Skeletal muscle satellite cell (primary cell): ENCODE data around the gene KCNK15.

Experiments used
- H3K27me3 ChIP-seq: 2 replicates; pipeline ENCODE4 v1.7.0; 2013; ENCODE audit warnings: low read length; ENCODE audit not compliant: control insufficient read depth, insufficient read depth
- H3K36me3 ChIP-seq: 2 replicates; pipeline ENCODE4 v1.7.0; 2013; ENCODE audit warnings: mild to moderate bottlenecking, control low read depth, low read length; ENCODE audit not compliant: insufficient read depth
- H3K4me1 ChIP-seq: 2 replicates; pipeline ENCODE4 v1.7.0; 2013; ENCODE audit warnings: low read length; ENCODE audit not compliant: control insufficient read depth, insufficient read depth
- H3K4me2 ChIP-seq: 2 replicates; pipeline ENCODE4 v1.7.0; 2013; ENCODE audit warnings: mild to moderate bottlenecking, low read length
- H3K4me3 ChIP-seq: 2 replicates; pipeline ENCODE4 v1.7.0; 2013; ENCODE audit warnings: low read length
- H3K9ac ChIP-seq: 2 replicates; pipeline ENCODE4 v1.7.0; 2013; ENCODE audit warnings: mild to moderate bottlenecking, low read depth, low read length, moderate library complexity
- H3K9me3 ChIP-seq: replicated peaks from 2 replicates; pipeline ENCODE4 v1.7.0; 2013; ENCODE audit warnings: mild to moderate bottlenecking, control low read depth, low read length

Gene KCNK15

DNA sequence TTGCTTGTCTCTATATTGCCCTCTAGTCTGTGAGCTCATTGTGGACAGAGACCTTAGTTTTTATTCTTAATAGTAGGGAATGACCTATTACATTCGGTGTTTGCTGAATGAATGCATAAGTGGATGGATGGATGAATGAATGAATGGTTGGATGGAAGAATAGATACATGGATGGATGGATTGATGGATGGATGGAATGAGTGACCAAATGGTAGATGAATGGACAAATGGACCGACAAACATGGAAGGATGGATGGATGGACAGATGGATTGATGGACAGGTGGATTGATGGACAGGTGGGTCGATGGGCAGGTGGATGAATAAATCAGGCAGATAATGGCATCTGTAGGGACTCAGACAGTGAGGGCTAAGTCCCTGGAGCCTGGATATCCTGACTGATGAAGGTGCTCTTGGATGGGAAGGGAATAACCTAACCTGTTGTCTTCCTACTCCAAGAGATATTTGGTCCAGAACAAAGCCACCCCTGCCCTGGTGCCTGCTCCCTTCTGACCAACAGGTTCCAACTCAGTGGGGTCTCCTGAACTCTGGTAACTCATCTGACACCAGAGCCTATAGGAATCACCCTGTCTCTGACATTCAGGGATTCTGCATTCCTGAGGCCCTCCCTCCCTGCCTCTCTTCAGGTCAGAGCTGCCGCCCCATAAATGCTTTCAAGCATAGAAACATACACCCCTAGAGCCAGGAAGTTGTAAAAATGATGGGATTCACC lies 40.1 kb upstream of the KCNK15 start:
- Histone ChIP-seq H3K4me1 (peaks cover 47% of the 10 kb centered on the region), H3K36me3 (no peaks in the 10 kb centered on the region), H3K9ac (no peak overlapping the region), H3K4me3 (no peak overlapping the region), H3K27me3 (peaks cover 6% of the 10 kb centered on the region), H3K4me2 (no peak overlapping the region), H3K9me3 (no peaks in the 10 kb centered on the region)

DNA sequence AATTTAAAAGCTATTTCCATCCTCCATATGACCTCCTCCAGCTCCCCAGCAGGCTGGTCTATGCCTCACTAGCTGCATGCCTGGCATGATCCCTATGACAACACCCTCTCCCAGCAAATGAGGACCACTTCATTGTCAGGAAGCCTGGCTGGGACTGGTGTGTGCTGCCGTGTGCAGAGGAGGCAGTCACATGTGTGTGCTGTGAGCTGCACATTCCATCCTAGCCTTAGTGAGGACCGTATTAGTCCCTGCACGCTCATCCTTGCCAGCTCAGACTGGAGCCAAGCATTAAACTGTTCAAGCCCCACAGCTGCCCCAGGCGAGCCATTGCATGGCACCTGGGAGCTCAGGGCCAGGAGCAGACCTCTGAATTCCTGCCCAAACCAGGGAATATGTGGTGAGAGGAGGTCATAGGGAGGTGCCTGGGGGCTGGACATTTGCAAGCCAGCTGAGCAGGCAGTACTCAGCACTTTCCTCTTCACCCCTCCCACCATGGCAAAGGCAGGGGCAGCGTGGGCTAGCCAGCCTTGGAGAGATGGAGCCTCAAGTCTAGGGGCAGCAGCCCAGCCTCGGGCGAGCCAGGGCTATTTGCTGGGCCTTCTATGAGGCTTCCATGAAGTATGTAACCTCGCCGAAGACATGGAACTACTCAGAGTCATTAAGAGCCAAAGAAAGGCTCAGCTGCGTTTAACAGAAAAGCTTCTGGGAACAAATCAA lies 39.2 kb upstream of the KCNK15 start:
- Histone ChIP-seq H3K36me3 (no peaks in the 10 kb centered on the region), H3K9ac (no peak overlapping the region), H3K4me1 (peaks cover 41% of the 10 kb centered on the region)

DNA sequence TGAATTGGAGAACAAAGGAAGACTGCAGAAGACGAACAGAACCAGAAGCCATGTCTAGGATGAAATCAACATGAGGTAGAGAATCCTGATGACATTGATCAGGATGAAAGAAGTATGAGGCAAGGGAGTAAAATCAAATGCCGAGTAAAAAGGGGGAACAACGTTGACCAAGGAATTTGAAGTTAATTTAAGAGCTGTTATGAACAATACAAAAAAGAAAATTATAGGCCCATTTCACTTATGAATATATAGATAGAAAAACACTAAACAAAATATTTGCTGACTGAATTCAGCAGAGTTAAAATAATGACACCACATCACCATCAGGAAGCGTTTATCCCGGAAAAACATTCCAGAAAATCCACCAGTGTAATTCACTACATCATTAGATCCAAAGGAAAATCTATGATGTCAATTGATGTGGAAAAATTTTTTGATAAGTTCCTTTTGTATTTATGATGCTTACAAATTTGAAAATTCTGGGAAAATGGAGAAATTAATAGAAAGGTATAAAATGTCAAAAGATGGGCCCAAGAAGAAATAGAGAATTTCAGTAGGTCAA lies 38.6 kb upstream of the KCNK15 start:
- H3K9ac ChIP-seq: no peak overlapping the region
- no peak overlapping the region for H3K4me3 ChIP-seq
- H3K36me3 ChIP-seq: no peaks in the 10 kb centered on the region
- H3K9me3 ChIP-seq: no peaks in the 10 kb centered on the region
- H3K4me1 ChIP-seq: peaks cover 37% of the 10 kb centered on the region
- H3K27me3 ChIP-seq: peaks cover 4% of the 10 kb centered on the region
- no peak overlapping the region for H3K4me2 ChIP-seq

More for the DNA sequence above, 39.2 kb upstream of the KCNK15 start:
- Histone ChIP-seq H3K27me3 (peaks cover 5% of the 10 kb centered on the region), H3K9me3 (no peaks in the 10 kb centered on the region), H3K4me3 (no peak overlapping the region), H3K4me2 (peak overlapping the region; percentile 1)

DNA sequence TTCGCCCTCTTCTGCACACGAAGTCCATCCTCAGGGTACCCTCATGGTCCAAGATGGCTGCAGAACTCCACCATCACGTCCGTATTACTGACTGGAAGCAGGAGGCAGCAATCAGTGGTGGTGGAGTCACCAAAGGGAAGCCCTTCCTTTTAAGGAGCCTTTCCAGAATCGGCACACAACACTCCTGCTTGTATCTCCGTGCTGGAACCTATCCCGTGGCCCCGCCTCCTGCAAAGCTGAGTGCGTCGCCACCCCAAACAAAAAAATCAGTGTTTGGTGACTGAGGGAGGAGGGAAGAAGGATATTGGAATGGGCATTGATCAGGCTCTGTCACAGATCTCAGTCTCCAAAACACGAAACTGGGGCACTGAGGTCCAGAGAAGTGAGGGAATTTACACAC lies 36.3 kb upstream of the KCNK15 start:
- Histone ChIP-seq H3K9ac (no peak overlapping the region), H3K36me3 (no peaks in the 10 kb centered on the region), H3K4me2 (no peak overlapping the region), H3K27me3 (peaks cover 4% of the 10 kb centered on the region), H3K9me3 (no peaks in the 10 kb centered on the region), H3K4me3 (no peak overlapping the region), H3K4me1 (peaks cover 21% of the 10 kb centered on the region)

DNA sequence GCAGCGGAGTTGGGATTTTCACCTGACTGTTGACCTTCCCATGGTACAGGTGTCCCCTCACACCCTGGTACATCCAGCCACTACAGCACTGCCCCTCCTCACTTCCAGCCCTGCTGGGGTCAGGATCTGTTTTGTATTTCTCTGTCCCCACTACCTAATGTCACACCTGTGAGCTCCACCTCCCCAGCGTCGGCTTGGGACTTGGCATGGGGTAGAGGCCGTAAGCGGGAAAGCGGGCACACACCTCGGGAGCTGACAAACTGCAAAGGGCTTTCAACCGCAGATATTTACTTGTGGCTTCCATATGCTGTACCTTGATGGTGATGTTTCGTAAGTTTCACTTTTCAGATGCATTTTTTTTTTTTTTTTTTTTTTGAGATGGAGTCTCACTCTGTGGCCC lies 35.9 kb upstream of the KCNK15 start:
- Histone ChIP-seq H3K4me3 (no peak overlapping the region), H3K36me3 (no peaks in the 10 kb centered on the region), H3K4me2 (no peak overlapping the region), H3K4me1 (peaks cover 21% of the 10 kb centered on the region), H3K9me3 (no peaks in the 10 kb centered on the region), H3K9ac (no peak overlapping the region), H3K27me3 (peaks cover 4% of the 10 kb centered on the region)

DNA sequence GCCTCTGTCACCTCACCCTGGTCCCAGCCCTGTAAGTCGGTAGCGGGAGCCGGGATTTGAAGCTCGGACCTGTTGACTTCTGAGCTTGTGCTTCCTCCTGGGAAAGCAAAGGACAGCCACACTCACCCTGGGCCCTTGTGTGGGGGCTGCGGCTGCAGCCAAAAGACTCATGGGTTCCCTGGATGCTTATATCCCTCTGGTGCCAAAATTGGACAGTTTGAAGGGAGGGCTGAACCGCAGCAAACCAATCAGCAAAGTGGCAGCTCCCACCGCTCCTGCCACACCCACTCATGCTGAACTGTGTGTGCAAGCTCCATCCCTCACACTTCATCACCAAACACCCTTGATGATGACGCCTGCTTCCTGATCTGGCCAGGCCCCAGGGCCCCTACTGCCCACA lies 34.4 kb upstream of the KCNK15 start:
- Histone ChIP-seq H3K36me3 (no peaks in the 10 kb centered on the region), H3K9ac (no peak overlapping the region), H3K27me3 (peaks cover 10% of the 10 kb centered on the region), H3K4me2 (no peak overlapping the region), H3K4me3 (no peak overlapping the region), H3K4me1 (peaks cover 30% of the 10 kb centered on the region), H3K9me3 (no peaks in the 10 kb centered on the region)

GRCh38 chr20:44714102-44714700 lies 31.5 kb upstream of the KCNK15 start:
- H3K4me1 ChIP-seq: peaks cover 31% of the 10 kb centered on the region
- H3K9ac ChIP-seq: no peak overlapping the region
- no peaks in the 10 kb centered on the region for H3K9me3 ChIP-seq
- H3K4me2 ChIP-seq: peak overlapping the region; percentile 62
- no peak overlapping the region for H3K4me3 ChIP-seq
- H3K36me3 ChIP-seq: no peaks in the 10 kb centered on the region
- peaks cover 18% of the 10 kb centered on the region for H3K27me3 ChIP-seq

DNA sequence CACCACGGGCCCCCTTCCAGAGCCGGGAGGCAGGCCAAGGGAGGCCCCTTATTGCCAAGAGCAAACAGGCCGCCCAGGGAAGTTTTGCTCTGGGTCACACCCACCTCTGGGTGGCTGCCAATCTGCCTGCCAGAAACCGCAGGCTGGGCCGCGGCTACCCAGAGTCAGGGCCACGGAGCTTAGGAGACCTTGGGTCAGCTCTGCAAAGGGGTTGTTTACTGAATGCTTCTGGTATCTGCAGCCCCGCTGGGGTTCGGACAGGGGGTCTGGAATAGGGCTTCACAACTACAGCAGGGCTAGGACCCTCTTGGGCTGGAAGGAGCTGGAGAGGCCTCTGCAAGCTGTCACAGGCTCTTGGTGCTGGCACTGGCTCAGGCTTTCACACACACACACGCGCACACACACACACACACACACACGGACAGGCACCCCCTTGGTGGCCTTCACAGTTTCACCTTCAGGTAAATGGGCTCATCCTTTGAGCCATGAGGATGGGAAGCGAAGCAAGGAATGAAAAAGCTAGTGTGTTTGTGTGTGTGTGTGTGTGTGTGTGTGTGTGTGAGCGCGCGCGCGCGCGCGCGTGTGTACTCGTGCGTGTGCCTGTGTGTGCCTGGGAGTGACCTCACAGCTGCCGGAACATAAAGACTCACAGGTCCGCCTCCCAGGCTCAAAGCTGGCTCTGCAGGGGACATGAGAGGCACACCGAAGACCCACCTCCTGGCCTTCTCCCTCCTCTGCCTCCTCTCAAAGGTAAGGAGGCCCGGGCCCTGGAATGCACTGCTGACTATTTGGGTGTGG lies 30.8 kb upstream of the KCNK15 start, which contains the start of gene CCN5:
TSS of gene CCN5 (plus strand) at position 669 of the 798 bp plus-strand sequence. CDS start at position 691, 22 bp downstream.
- H3K9ac ChIP-seq: peak within 1 kb of the TSS; percentile 7

DNA sequence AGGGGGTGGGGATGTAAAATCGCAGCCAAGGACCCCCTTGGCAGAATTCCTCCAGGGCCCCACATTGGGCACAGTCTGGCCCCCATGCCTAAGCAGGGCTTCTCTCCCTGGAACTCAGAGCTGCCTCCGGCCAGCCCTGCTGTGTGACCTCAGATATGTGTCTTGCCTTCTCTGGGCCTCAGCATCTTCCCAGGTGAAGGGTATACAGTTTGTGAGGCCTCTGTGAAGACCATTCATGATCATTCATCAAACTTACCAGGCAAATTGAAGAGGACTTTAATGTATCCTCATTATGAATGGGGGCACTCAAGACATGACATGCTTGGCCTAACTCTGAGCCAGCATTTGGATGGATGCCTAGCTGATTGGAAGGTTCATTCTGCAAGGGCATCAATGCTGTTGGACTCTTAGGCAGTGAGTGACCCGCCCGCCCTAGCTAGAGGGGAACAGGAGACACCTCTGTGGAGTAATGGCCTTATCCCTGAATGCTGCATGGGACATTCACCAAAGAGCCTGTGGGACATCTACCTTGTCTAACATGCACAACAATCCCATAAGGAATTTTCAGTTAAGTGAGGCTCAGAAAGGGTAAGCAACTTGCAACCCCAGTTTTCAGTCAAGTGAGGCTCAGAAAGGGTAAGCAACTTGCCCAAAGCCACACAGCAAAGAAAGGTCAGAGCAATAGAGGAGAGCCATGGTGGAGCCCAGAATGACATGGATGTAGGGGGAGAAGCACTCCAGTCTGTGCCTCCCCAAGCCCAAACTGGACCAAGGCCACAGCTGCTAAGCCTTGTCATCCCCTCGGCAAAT lies 30.0 kb upstream of the KCNK15 start:
- peak overlapping the region; percentile 7 for H3K9ac ChIP-seq
- H3K27me3 ChIP-seq: peaks cover 18% of the 10 kb centered on the region
- peak overlapping the region; percentile 42 for H3K4me2 ChIP-seq
- H3K4me3 ChIP-seq: peak overlapping the region; percentile 35
- no peaks in the 10 kb centered on the region for H3K9me3 ChIP-seq
- H3K4me1 ChIP-seq: peaks cover 43% of the 10 kb centered on the region
- H3K36me3 ChIP-seq: no peaks in the 10 kb centered on the region

More for the DNA sequence above, 30.8 kb upstream of the KCNK15 start, which contains the start of gene CCN5:
- Histone ChIP-seq H3K27me3 (peaks cover 18% of the 10 kb centered on the region), H3K36me3 (no peaks in the 10 kb centered on the region), H3K4me2 (peak within 1 kb of the TSS; percentile 62), H3K4me1 (peaks cover 35% of the 10 kb centered on the region), H3K9me3 (no peaks in the 10 kb centered on the region), H3K4me3 (peak within 1 kb of the TSS; percentile 35)

GRCh38 chr20:44716309-44717106 lies 29.2 kb upstream of the KCNK15 start:
- Histone ChIP-seq H3K4me1 (peaks cover 51% of the 10 kb centered on the region), H3K27me3 (peaks cover 18% of the 10 kb centered on the region), H3K9me3 (no peaks in the 10 kb centered on the region), H3K36me3 (no peaks in the 10 kb centered on the region), H3K4me2 (peak overlapping the region; percentile 42), H3K9ac (peak overlapping the region; percentile 7), H3K4me3 (peak overlapping the region; percentile 35)
